SU-DHL-6 (cell line): ENCODE results near the gene EVL.

ENCODE experiments used
- CTCF ChIP-seq: fragments of 200-600 bp; sonication (generic); IDR thresholded peaks from one replicate; pipeline ENCODE4 v1.5.1; 2017; ENCODE audit warnings: antibody characterized with exemption, mild to moderate bottlenecking, low read length, moderate library complexity; ENCODE audit not compliant: insufficient read depth, poor library complexity, severe bottlenecking
- EZH2phosphoT487 ChIP-seq: fragments of 200-600 bp; sonication (generic), shearing (Covaris generic); conservative IDR thresholded peaks from 2 replicates; pipeline ENCODE4 v1.6.1; 2018; ENCODE audit warnings: mild to moderate bottlenecking, antibody characterized with exemption, low read length, moderate library complexity, mixed read lengths

DNA sequence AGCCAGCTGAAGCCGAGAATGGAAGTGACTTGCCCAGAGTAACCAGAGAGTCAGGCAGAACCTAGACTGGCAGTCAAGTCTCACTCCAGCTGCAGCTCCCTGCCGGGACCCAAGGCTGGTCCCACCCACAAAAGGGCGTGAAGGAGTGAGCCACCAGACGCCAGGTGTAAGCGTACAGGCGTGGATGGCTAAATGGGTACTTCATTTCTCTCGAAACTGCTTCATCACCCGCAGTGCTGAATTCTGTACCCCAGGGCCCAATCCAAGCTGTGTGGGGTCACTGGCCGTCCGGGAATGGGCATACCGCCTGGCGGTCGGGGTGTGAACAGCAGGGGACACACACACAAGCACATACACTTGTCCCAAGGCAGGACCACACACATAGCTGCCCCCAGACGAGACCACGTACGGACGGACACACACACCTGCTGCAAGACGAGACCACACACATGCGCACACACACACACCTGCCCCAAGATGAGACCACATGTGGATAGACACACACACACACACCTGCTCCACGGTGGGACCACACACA is 59.4 kb downstream of the EVL start:
- TF ChIP-seq CTCF (no peak), EZH2phosphoT487 (no peak)
